Activated T-cell treated with anti-CD3 and anti-CD28 coated beads for 48 hours (primary cell): ENCODE measurements around the gene UNC13A.
"Not testable (repeated sequence)": the region's sequence is repeated elsewhere in the genome, so short reads cannot be mapped to it uniquely, and the experiment has no call there.

Source experiments
- DNase-seq: peaks from one replicate; pipeline ENCODE4 v3.0.0-alpha.2; 2020; ENCODE audit warnings: low read depth

The UNC13A gene

GRCh38 chr19:17570291-17570690, 117.9 kb downstream of the UNC13A start:
- DNase-seq, result not testable (repeated sequence)

GRCh38 chr19:17567940-17568339, 120.2 kb downstream of the UNC13A start:
- DNase-seq, result no peak

GRCh38 chr19:17565611-17566010, 122.5 kb downstream of the UNC13A start:
- no peak for DNase-seq

GRCh38 chr19:17564781-17565180, 123.4 kb downstream of the UNC13A start:
- DNase-seq, result no peak

GRCh38 chr19:17562561-17562960, 125.6 kb downstream of the UNC13A start:
- DNase-seq, result no peak

GRCh38 chr19:17562097-17562496, 126.1 kb downstream of the UNC13A start:
- no peak for DNase-seq

GRCh38 chr19:17560205-17560595, 128.0 kb downstream of the UNC13A start:
- no peak for DNase-seq

- no peak for DNase-seq
Measured at GRCh38 chr19:17557466-17557865, 130.7 kb downstream of the UNC13A start.

GRCh38 chr19:17556995-17557394, 131.2 kb downstream of the UNC13A start:
- DNase-seq, result no peak

GRCh38 chr19:17555929-17556813, 132.0 kb downstream of the UNC13A start:
- DNase-seq, result no peak

- peak; percentile 99 for DNase-seq
Measured at GRCh38 chr19:17555480-17555928, 132.7 kb downstream of the UNC13A start, which contains the start of gene COLGALT1. Gene COLGALT1 (plus strand): TSS chr19:17555649. CDS start chr19:17555714, 65 bp downstream.

- no peak for DNase-seq
Measured at GRCh38 chr19:17554968-17555479, 133.1 kb downstream of the UNC13A start.

- DNase-seq, result no peak
Measured at GRCh38 chr19:17553256-17553655, 134.9 kb downstream of the UNC13A start.

GRCh38 chr19:17552735-17553134, 135.4 kb downstream of the UNC13A start:
- not testable (repeated sequence) for DNase-seq
